Myocyte (in vitro differentiated cells): ENCODE results near the gene SVBP. TPM values are rescaled to one million over a fixed set of nuclear protein-coding genes. Genes with fewer than 3 reads are reported as not detected.
"Not testable (repeated sequence)": the region's sequence is repeated elsewhere in the genome, so short reads cannot be mapped to it uniquely, and the experiment has no call there.

Source experiments
- DNase-seq: peaks from one replicate; pipeline ENCODE4 v3.0.0-alpha.2; 2012; ENCODE audit warnings: low read depth
- total RNA-seq: library from RNA; depleted of rRNA; stranded (reverse); fragments of >200 nt; gene quantifications from 2 replicates; pipeline ENCODE4 v1.2.3, GENCODE V29; 2014

SVBP gene
- total RNA-seq, 1 donor from 2014 or later = 30.7 TPM

DNA sequence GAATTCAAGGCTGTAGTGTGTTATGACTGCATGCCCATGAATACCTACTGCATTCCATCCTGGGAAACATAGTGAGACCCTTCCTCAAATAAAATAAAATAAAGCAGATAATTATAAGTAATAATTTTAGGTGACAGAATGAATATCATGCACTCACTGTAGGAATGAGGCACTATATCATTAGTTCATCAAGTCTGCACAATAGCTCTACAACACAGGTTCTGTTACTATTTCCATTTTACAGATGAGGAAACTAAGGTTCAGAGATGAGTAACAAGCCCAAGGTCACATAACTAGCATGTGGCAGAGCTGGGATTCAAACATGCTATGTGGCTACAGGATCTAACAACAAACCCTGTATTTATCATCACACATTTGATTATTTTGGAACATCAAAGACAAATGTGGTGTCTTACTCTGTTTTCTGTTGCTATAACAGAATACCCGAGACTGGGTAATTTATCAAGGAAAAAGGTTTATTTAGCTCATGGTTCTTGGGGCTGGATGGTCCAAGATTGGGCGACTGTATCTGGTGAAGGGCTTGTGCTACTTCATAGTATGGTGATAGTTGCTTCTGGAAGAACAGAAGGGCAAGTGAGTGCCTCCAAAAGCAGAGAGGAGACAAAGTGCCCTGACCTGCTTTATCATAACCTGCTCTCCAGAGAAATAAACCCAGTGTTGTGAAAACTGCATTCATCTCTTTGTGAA lies 24.4 kb upstream of the SVBP start:
- DNase-seq = no peak

DNA sequence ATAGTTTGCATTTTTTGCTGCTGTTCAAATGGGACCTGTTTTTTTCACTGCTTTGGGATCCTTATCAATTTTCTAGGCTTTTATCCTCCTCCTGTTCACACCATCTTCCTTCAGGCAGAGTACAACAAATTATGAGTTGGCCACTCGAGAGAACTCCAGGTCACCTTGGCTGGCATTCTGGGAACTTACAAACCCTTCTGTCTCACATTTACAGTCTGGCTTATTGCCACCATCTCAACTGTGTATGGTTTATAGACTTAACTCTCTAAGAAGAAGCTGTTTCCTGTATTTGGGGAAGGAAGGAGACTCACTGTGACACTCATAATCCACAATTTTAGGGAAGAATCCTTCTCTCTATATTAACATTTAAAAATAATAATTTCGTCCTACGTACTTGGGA lies 23.8 kb upstream of the SVBP start:
- no peak for DNase-seq

DNA sequence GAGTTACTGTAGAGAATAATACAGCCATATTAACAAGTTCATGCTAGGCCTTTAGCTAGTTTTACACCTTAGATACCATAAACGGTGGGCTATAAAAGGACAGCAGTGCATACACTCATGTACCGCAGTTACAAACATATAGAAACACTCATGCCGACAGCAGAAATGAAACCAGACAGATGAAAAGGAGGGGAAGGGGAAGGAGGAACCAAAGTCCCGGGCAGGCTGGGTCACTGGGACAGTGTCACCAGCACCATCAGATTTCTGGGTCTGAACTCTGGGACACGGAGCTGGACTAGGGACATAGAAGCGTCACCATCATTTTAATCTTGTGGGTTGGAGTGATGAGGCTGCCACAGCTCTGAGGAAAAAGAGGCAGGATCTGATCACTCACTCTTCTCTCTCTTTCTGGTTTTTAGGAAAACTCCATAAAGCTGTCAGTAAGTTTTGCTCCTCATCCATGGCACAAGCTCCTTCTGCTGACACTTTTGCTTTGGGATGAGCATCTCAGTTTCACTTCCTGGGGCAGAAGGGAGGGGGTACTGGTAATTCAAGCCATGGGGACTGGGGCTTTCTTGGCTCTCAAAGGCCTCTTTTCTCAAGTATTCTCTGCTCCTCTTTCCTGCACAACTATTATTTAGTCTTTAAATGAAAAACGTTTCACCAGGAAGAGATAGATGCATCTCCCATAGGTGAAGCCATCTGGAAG lies 21.4 kb upstream of the SVBP start:
- no peak for DNase-seq

DNA sequence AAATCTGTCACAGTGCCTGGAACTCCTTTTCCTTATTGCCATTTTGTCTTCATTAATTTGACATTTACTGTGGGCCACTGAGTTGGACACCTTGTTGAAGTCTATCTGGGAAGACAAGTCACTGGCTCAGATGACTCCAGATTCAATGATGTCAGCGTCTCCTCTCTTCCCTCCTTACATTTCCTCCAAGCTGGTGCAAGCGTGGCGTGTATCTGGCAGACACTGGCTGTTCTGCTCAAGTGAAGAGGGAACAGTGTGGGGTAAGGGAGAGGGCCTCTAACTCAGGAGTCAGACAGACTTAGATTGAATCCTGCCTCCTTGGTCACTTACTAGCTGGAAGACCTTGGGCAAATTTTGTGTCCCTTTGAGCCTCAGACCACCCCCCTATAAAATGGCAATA lies 20.5 kb upstream of the SVBP start:
- no peak for DNase-seq

DNA sequence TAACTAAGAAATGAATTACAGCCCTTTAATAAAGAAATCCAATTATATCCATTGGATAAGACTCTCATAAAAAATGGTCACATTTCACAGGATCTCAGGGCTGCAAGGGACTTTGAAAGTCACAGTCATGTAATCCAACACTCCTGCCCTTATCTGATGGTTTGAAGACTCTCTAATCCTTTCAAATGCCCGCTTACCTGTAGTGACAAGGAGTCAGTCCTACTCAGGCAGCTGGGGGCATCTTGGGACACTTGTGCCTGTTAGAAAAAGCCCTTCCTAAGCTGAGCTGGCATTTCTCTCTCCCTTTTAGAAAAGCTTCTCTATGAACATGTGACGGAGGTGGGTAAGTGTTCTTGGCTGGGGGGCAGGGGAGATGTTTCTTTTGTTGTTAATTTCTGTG lies 18.2 kb upstream of the SVBP start:
- no peak for DNase-seq

DNA sequence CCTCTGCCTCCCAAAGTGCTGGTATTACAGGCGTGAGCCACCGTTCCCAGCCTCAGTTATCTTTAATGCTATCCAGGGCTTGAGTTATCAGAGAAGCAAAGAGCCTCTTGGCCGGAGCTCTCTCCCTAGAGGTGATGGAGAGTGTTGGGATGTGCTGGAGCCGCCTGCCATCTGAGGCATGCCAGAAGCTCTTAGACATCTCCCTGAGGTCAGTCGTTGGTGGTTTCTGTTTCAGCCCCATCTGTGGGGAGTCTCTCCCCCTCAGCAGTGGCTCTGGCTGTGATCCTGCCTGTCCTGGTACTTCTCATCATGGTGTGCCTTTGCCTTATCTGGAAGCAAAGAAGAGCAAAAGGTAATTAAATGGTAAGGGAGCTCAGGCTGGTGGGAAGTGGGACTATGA lies 17.6 kb upstream of the SVBP start:
- no peak for DNase-seq

DNA sequence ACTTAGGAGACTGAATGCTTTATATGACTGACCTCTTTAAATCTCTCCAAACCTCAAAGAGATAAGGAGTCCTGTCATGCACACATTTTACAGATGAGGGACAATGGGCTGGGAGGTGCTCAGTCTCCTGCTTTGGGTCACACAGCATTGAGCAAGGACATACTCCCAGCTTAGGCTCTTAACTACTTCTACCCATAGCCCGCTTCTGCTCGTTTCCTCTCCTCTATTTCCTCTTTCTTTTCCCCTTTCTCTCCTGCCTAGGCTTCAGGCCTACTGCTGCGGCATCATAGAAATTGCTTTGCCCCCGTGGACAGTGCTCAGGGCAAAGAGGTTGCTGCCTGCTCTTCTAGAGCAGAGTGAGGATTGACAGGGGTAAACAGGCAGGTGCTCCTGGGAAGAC lies 16.8 kb upstream of the SVBP start:
- no peak for DNase-seq

DNA sequence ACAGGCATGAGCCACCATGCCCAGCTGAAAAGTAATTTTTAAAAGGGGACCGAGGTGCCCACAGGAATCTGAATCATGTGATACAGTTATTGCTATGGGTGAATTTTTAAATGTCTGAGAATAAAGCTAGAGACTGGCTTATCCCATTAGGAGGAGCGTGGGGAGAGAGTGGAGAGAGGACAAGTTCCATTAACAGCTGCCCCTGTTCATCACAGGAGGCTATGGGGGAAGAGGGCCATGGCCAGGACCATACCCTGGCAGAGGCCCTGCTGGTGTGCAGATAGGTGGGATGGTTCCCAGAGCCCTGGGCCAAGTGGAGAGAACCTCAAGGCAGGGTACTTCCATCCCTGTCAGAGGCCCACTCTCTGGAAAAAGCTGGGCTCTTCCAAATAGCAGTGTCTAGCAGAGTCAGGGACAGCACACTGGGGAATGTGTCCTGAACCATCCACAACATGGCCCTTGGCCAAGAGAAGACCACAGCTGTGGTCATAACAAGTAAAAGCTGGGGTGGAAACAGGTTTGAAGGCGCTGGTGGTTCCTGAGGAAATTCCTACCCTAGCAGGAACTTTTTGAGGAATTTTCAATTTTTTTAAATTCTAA lies 15.5 kb upstream of the SVBP start:
- peak; percentile 88 for DNase-seq

DNA sequence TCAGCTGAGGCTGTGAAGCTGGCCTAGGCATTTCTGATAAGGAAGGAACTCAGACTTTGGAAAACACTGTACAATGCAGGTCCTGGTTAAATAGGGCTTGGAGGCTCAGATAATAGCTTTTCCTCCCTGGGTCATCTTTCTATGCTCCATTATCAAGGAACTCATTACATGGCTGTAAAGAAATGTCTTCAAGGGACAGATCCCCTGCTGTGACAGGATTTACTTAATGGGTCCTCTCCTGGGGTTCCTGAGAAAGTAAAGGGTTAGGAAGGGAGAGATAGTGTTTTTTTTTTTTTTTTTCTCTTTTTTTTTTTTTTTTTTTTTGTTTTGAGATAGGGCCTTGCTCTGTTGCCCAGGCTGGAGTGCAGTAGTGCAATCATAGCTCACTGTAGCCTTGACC lies 14.1 kb upstream of the SVBP start:
- DNase-seq = no peak

DNA sequence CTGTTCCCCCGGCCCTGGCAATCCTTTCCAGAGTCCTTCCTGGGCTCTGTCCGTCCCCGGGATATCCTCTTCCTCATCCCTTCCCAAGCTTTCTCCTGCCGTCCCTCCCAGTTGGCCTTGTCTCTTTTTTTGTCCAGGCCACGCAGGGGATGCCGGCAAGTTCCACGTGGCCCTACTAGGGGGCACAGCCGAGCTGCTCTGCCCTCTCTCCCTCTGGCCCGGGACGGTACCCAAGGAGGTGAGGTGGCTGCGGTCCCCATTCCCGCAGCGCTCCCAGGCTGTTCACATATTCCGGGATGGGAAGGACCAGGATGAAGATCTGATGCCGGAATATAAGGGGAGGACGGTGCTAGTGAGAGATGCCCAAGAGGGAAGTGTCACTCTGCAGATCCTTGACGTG lies 13.4 kb upstream of the SVBP start:
- no peak for DNase-seq

DNA sequence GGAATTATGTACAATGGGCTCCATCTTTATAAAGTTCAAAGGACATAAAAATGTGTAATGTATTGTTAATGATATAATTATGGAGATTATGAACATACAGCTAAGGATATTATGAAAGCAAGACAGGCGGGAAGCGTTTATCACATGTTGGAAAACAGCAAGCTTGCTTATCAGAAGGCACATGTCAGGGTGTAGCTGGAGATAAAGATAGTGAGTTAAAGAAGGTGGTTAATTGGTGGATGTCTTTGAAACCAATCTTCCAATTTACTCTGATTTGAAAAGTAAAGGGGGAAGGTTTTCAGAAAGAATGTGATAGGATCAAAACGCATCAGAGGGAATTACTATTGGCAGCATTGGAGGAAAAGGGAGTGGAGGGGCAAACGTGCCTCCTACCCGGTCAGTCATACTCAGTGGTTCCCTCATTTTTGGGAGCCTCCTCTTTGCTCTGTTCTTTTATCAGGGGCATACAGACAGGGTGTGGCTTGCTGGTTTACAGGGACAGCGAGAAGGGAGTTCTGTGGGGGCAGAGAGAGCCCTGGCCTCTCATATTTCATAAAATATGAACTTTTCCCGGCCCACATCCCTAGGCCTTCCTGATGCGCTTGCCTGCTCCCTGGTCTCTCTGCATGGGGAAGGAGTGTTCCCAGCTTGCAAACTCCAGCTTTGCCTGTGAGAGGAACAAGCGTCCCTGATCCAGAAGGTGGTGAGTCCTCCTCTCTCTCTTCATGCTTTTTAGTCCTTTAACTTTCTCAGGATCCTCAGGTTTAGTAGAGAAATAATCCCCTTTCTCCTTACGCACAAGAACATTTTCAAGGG lies 8.0 kb upstream of the SVBP start:
- no peak for DNase-seq

DNA sequence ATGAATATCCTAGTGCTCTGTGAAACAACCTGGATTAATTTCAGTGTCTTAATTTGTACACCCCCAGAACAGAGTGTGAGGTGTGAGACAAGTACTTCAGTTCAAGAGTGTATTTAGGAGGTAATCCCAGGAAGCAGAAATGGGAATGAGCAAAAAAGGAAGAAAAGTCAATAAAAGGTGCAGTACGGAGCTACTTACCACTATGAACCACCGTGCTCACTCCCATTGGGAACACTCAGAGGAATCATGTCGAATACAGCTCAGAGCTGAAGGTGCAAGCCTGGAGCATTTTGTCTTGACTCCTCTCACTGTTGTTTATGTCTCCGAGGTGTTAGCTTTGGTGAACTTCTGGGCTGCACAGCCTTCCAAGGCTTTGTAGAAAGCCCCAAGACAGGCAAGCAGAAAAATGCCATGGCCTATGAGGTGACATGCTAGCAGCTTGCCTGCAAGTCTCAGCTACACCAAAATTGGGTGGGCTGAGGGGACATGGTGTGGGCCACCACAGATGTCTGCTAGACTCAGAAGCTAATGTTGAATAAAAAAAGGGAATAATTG lies 7.4 kb upstream of the SVBP start:
- DNase-seq = no peak

DNA sequence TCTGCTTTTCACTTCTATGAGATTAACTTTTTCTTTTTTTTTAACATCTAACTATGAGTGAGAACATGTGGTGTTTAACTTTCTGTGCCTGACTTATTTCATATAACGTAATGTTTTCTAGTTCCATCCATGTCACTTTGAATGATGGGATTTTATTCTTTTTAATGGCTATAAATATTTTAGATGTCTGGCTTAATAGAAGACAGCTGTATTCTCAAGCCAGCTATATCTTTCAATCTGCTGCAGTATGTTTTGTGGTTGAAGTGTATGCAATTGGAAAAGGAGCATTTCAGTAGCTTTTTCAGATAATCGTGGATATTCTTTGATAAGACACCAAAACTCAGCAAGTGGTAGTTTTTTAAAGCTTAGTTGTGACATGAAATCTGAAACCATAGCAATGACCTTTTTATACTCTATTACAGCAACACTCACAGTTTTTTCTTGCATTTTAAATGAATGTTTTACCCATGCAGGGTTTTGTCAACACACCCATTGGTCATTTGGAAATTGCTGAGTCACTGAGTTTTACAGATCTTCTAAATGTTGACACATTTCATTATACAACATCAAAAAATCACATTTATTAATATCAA lies 5.7 kb upstream of the SVBP start:
- DNase-seq = no peak

DNA sequence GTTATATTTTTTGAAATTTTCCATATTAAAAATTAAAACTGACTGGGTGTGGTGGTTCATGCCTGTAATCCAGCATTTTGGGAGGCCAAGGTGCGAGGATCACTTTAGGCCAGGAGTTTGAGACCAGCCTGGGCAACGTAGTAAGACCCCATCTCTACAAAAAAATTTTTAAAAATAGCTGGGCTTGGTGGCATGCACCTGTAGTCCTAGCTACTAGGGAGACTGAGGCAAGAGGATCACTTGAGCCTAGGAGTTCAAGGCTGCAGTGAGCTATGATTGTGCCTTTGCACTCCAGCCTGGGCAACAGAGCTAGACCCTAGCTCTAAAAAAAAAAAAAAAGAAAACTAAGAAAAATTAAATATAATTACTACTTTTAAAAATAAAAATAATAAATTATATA lies 4.5 kb upstream of the SVBP start:
- DNase-seq = no peak

DNA sequence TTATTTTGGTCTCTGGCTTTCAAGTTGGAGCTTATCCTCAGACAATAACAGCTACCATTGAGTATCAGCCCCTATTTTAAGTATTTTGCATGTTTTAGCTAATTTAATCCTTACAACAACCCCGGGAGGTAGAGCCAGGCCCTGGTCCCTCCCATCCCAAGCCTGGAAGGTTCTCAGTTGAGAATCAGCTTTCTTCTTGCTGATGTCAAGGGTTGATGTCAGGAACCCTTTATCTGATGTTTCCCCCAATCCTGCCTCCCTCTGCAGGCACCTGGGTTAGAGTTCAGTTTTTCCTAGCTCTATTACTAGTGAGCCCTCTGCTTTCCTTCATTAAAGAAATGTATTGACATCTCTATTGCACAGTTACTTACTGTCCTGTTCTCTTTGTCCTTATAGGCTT lies 3.6 kb upstream of the SVBP start:
- DNase-seq = no peak

DNA sequence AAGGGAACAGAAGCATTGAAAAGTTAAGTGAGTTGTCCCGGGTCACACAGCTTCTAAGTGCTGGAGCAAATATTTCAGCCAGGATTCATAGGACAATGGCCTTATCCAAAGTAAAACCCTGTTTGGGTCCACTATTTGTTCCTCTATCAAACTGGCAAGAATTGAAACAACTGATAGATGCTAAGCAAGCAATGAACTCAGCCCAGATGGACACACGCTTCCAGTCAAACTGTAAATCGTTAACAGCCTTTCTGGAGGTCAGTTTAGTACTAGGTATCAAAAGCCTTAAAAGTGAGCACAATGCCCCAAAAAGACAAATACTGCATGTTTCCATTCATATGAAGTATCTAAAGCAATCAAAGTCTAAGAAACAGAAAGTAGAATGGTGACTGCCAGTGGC lies 779 bp upstream of the SVBP start:
- DNase-seq = no peak

DNA sequence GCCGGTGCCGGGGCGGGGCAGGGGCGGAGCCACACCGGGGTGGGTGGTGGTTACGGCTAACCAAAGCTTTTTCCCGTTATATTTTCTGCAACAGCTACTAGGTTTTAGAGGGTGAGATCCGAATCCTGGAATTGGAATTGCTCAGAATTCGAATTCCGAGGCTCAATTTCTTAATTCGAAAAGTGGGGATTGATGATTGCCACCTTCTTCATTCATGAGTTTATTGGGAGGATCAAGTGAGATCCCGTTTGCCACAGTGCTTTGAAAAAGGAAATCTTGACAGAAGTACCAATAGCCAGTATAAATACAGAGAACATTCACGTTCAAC lies 207 bp upstream of the SVBP start:
- DNase-seq = no peak

DNA sequence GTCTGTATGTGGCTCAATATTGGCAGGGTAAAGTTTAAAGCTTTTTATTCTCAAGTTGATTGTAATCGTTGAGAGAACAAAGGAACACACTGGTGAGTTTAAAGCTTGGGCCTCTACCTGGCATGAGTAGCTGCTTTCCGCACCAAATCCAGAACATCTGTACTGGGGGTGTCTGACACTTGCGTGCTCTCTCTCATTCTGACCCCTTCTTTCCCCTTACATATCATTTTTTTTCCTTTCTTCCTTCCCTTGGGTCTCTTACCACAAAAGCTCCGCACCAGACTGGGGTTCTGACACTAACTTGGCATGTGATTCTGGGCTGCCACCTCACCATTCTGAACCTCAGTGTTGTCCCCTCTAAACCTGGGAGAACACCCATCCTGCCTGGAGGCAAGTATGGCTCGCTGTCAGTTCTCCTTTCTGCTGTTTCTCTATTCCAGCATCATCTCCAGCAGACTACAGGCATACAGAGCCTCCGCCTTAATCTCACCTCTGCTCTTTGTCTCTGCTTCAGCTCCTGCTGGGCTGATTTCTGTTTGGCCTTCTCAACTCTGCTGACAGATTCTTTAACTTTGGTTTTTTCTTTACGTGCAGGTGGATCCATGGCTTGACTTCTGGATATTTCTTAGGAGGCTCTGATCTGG lies 1.1 kb downstream of the SVBP start:
- DNase-seq = no peak

DNA sequence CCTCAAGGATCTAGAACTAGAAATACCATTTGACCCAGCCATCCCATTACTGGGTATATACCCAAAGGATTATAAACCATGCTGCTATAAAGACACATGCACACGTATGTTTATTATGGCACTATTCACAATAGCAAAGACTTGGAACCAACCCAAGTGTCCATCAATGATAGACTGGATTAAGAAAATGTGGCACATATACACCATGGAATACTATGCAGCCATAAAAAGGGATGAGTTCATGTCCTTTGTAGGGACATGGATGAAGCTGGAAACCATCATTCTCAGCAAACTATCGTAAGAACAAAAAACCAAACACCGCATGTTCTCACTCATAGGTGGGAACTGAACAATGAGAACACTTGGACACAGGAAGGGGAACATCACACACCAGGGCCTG lies 2.4 kb downstream of the SVBP start:
- DNase-seq = not testable (repeated sequence)

DNA sequence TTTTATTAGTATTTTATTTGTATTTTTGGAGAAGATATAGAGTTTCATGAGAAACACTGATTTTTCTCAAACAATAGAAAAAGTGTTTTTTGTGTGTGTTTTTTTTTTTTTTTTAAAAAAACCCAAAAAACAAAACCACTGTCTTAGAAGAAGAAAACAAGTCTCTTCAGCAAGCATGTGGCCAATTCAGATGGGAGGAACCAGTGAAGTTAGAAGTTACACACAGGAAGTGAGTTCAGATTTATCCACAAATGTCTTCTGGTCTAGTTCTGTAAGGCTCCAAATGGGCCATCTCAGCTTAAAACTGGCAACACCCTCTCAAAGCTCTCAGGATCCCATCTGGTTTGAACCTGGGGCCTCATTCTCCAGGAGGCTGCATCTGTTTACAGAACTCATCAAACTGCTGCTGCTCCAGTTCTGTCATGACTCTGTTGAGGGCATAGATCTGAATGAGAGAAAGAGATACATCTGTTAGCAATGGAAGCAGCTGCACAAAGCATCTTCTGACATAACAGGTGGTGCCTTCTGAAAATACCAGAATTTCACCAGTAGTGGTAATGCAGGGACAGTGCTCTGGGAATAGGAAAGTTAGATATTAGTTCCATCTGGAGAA lies 10.0 kb downstream of the SVBP start:
- peak; percentile 91 for DNase-seq
